GM18520 (cell line): ENCODE data around the gene SHISA4.
"Not testable (repeated sequence)": the region's sequence is repeated elsewhere in the genome, so short reads cannot be mapped to it uniquely, and the experiment has no call there.

Experiments
- ATAC-seq: cut with Tn5 transposase; IDR thresholded peaks from one replicate; pipeline ENCODE4 v1.9.1; 2021; ENCODE audit not compliant: unreplicated experiment

SHISA4 gene

DNA sequence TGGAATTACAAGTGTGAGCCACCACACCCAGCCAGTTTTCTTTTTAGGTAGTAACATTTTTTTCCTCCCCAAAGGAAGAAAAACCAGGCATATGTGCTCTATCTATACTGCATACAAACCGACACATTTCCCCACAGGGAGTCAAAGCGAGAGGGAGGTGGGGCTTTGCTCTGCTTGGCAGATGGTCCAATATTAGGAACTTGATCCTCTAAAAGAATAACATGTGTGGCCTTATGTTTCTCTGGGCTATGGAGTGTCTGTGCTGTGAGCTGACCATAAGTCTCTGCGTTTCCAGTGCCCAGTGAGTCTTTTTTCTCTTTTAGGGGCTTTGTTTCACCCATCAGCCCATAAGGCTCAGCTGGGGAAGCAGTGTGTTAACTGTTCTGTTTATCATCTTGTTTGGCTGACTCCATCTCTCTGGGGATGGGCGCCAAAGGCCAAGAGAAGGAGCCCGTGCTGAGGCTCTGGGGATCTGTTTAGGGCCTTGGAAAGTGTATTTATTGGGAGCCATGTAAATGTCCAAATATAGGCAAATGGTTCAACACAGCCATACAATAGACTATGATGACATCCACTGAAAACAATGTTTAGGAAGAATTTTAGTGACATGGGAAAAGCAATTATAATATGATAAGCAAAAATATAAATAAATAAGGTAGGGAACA is 37.4 kb downstream of the SHISA4 start:
- ATAC-seq, result no peak

DNA sequence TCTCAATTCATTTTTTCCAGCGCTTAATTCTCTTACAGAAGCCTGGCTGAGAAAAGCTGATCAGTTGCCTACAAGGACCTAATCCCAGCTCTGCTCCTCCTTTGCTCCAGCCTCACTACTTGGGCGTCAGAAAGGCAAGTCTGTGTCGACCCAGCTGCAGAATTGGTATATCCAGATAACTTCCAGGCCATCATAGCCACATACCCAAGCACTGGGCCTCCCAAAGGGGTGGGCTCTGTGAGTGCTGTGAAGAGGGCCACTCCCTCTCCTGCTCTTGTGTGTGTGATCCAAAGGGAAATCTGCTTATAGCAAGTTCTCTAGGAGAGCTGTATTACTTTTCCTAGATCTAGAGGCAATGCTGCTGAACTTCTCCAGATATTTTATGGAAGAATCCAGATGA is 39.6 kb downstream of the SHISA4 start:
- ATAC-seq, result no peak

DNA sequence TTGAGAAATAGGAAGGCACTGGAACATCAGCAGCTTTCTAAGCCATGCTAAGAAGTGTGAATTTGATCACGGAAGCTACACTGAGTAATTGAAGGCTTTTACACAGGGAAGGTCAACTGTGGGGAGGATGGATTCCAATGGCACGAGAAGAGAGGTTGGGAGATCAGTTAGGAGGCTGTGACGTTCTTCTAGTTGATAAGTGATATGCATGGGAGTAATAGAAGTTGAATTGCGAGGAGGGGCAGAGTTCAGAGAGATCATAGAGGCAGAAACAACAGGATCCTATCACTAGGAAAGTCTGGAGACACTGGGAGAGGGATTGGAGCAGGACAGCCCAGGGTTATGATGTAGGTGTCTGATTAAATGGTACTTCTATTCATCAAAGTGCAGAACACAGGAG is 41.4 kb downstream of the SHISA4 start:
- no peak for ATAC-seq

DNA sequence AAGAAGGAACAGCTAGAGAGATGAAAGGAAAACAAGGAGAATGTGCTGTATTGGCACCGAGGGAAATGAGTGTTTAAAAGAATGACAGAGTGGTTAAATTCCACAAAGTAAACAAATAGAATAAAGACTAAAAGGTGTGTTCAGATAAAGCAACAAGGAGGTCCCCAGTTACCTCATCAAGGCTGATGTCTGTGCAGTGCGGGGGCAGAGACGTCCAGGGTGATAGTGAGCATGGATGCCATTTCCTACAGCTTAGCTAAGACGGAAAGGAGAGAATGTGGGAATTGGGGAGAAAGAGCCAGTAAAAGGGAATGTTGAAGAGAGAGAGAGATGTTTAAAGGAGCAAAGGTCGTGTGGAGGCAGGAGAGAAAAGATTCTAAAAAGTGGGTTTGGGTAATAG is 42.1 kb downstream of the SHISA4 start:
- no peak for ATAC-seq

DNA sequence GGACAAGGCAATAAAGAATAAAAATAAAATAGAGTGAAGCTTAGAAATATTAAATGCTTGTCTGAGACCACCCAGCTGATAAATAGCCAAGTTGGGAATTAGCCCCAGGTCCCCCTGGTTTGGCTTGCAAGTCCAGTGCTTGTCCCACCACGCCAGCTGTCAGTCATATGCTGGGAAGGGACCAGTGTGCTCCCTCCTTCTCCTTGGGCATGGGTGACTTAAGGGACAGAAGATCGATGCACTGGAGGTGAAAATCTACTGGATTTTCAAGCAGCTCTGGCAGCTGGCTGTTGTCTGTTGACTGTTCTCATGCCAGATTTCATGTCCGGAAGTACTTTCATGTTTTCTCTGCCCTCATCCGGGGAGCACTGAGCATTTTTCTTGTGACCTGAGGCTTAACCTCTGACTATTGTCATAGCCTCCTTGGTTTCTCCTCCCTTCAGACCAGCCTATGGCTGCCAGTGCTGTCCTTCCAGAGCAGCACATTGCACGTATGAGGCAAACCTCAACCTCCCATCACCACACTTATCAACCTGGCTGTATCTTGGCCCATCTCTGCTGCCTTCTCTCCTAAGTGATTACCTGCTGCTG is 45.2 kb downstream of the SHISA4 start:
- ATAC-seq, result no peak

DNA sequence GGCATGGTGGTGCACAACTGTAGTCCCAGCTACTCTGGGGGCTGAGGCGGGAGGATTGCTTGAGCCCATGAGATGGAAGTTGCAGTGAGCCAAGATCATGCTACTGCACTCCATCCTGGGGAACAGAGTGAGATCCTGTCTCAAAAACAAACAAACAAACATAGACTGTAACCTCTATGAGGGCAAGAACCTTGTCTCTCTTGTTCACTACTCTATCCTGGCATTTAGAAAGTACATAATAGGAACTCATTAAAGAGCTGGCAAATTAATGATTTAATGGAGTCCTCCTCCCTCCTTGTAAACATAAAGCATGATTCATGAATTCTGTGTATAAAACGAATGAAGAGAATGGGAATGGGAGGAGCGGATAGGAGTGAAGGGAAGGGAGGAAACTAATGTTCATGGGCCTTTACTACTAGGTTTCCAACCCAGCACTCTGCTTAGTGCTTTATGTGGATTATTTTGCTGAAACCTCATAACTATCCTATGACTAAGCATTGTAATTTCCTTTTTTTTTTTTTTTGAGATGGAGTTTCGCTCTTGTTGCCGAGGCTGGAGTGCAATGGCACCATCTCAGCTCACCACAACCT is 49.0 kb downstream of the SHISA4 start:
- no peak for ATAC-seq

DNA sequence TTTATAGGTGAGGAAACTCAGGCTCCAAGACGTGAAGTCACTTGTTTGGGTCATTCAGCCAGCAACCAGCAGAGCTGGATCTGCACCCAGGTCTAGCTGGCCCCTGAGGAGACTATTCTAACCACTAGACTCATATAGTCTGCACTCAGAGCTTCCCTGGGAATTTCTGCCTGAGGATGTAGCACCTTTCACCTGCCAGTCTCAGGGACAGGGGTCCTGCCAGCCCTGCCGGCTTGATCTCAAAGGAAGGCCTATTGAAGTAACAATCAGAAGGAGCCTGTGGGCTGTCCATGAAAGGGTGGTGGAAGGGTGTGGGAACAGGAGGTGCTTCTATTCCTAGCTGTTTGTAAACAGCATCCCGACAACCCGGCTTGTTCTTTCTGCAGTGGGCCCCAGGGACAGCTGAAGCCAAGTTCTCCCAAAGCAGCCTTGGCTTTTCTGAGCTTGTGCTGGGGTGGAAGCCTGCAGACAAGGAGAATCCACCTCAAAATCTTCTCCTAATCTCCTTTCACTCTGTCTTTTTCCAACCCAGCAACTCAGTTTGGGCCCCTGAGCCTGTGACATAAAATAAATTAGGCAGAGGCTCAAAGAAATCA is 49.8 kb downstream of the SHISA4 start:
- no peak for ATAC-seq

DNA sequence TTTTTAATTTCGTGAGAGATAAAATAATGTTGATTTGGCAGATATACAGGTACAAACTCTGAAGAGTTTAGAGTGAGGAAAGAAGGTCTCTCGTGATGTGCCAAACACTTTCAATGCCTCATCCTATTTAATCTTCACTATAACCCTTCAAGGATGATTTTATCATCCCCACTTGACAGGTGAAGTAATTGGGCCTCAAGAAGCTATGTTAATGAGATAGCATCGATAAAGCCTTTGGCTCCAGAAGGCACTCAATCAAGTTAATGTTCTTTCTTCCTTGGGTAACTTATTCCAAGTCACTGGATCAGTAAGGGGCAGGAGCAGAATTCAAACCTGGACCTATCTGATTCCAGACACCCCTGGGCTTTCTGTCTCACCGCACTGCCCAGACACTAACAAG is 50.5 kb downstream of the SHISA4 start:
- no peak for ATAC-seq

DNA sequence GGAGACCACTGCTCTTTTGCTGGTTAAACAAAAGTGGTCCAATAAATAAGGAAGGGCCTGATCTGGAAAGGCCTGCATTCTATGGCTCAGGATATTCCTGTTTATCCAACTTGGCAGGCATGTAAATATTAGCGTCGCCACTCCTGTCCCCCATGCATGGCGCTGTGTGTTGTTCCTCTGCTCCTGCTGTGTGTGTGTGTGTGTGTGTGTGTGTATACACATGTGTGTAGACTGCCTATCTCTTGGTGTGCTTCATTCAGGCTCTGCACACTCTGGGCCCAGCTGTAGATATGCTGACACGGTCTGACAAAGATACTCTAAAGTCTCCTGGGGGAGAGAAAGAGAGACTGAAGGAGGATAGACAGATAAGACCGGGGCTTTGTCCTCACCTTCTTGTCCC is 50.9 kb downstream of the SHISA4 start:
- no peak for ATAC-seq

DNA sequence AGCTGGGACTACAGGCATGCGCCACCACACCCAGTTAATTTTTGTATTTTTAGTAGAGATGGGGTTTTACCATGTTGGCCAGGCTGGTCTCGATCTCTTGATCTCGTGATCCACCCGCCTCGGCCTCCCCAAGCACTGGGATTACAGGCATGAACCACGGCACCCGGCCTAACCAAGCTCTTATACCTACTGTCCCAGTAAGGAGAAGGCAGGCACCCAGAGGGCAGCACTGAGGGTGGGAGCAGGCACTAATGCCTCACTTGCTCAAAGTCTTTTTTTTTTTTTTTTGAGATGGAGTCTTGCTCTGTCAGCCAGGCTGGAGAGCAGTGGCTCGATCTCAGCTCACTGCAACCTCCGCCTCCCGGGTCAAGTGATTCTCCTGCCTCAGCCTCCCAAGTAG is 51.6 kb downstream of the SHISA4 start:
- ATAC-seq, result not testable (repeated sequence)

DNA sequence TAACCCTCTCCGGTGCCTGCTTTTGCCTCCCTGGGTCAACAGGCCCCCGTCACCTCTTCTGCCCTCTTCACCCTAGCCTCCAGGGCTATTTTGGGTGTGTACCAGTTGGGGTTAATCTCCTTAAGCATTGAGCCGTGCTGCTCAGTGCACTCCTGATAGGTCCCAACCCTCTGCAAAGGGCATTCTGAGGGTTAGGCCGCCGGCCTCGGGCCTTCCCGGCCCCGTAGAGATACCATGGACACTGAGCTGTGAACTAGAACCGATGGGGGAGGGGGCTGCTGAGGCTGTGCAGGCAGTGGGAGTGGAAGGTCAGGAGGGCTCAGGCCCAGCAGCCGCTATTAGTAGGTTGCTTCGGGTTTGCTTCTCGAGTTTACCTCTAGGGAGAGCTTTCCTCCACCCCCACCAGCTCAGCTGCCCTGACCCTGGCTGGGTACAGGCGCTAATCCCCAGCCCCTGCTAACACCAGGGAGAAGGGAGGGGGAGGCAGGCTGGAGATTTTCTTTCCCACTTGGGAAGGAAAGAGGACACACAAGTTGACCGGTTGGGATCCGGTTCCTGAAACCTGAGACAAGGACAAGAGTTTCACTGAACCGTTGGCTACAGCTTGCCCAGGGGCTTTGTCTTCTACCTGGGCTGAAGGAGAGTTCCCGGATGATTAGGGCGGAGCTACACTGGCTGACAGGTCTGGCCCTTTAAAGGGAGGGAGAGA is 52.9 kb downstream of the SHISA4 start:
- no peak for ATAC-seq

DNA sequence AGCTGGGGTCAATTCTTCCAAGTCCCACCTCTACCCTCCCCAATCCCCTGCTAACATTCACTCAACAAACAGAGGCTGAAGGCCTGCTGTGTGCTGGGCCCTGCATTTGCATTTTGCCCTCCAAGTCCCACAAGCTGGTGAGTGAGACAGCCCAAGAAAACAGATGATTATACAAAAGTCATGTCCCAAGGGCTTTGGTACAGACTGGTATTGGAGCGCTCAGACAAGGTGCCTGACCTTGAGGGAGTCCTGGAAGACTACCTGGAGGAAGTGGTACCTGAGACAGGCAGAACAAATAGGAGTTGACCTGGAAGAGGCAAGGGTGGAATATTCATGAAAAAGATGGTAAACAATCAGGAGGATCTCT is 53.4 kb downstream of the SHISA4 start:
- no peak for ATAC-seq
